AG10803 (cell line): ENCODE measurements around the gene BABAM2.

Experiments used
- DNase-seq: peaks from one replicate; pipeline ENCODE4 v3.0.0; 2010; ENCODE audit warnings: low read depth
- H3K4me3 ChIP-seq: 2 replicates; pipeline ENCODE4 v1.5.1; 2011; ENCODE audit warnings: mild to moderate bottlenecking, low read length, control low read depth
- TF ChIP-seq, protein P1 (sequence below): conservative IDR thresholded peaks from 2 replicates; pipeline ENCODE4 v1.5.1; 2011; ENCODE audit warnings: mild to moderate bottlenecking, low read length, control low read depth, inconsistent platforms

The BABAM2 gene

DNA sequence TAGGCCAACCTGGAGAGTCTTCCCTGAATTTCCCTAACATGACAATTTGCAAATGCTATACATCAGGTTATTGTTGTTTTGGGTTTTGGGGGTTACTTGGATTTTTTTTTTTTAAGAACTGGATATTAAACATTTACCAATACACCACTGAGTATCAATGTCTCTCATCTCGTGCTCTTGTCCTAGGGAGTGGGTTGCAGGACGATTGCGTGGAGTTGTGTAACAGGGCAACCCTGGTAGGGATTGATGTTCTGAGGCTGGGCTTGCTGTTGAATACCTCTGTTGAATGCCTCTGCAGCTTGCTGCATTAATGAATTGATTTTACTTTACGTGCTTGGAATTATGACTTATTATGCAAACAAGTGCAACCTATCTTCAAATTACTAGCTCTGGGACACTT, 483.3 kb downstream of the BABAM2 start:
- no peak for DNase-seq
- TF ChIP-seq, protein P1, sequence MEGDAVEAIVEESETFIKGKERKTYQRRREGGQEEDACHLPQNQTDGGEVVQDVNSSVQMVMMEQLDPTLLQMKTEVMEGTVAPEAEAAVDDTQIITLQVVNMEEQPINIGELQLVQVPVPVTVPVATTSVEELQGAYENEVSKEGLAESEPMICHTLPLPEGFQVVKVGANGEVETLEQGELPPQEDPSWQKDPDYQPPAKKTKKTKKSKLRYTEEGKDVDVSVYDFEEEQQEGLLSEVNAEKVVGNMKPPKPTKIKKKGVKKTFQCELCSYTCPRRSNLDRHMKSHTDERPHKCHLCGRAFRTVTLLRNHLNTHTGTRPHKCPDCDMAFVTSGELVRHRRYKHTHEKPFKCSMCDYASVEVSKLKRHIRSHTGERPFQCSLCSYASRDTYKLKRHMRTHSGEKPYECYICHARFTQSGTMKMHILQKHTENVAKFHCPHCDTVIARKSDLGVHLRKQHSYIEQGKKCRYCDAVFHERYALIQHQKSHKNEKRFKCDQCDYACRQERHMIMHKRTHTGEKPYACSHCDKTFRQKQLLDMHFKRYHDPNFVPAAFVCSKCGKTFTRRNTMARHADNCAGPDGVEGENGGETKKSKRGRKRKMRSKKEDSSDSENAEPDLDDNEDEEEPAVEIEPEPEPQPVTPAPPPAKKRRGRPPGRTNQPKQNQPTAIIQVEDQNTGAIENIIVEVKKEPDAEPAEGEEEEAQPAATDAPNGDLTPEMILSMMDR = no peak

DNA sequence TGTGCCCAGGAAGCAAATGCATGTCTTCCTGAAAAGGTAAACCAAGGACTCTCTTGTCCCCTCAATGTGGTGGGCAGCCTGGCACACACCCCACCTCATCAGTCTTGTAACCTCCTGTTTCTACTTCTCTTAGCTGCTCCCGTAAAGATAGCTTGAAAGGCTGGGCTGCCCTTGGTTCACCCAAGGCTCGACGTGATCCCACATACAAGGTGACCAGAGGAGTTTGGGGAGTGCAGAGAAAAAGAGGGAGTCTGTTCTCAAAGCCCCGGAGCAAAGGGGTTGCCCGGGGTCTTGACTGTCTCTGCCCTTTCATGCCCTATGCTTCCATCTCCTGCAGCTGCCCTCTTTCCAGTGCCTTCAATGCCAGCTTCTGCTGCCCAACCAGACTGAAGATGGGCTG, 483.8 kb downstream of the BABAM2 start:
- no peak for DNase-seq
- H3K4me3 ChIP-seq = no peak overlapping the region
- TF ChIP-seq, protein P1 = no peak

More for the DNA sequence above, 483.3 kb downstream of the BABAM2 start:
- H3K4me3 ChIP-seq = no peak overlapping the region

GRCh38 chr2:28375236-28375635, 484.7 kb downstream of the BABAM2 start:
- no peak for DNase-seq
- H3K4me3 ChIP-seq = no peak overlapping the region
- TF ChIP-seq, protein P1 = no peak

- DNase-seq = no peak
- no peak overlapping the region for H3K4me3 ChIP-seq
- TF ChIP-seq, protein P1 = no peak
Measured at GRCh38 chr2:28375742-28376631, 485.5 kb downstream of the BABAM2 start.

- no peak for DNase-seq
- H3K4me3 ChIP-seq = no peak overlapping the region
- TF ChIP-seq, protein P1 = no peak
Measured at GRCh38 chr2:28377195-28377816, 486.8 kb downstream of the BABAM2 start.

GRCh38 chr2:28377984-28378678, 487.6 kb downstream of the BABAM2 start:
- DNase-seq = peak; percentile 35
- no peak overlapping the region for H3K4me3 ChIP-seq
- TF ChIP-seq, protein P1 = no peak
